PC-9 (cell line): ENCODE results near the gene RGS6.

Source experiments
- CTCF ChIP-seq: fragments of 200-600 bp; sonication (generic); conservative IDR thresholded peaks from 2 replicates; pipeline ENCODE4 v1.6.1; 2017; ENCODE audit warnings: mixed run types, antibody characterized with exemption, mild to moderate bottlenecking, moderate library complexity
- EZH2 ChIP-seq: fragments of 200-600 bp; sonication (generic); IDR thresholded peaks from 2 replicates; pipeline ENCODE4 v1.8.0; 2017; ENCODE audit warnings: antibody characterized with exemption, low read depth

GRCh38 chr14:72104011-72104613, 171.9 kb downstream of the RGS6 start:
- TF ChIP-seq CTCF (peak; percentile 59), EZH2 (no peak)
